ENCODE results near the gene POLA1. TPM values are rescaled to one million over a fixed set of nuclear protein-coding genes. Genes with fewer than 3 reads are reported as not detected.
"Not testable (repeated sequence)": the region's sequence is repeated elsewhere in the genome, so short reads cannot be mapped to it uniquely, and the experiment has no call there.

POLA1 gene
- total RNA-seq, result 7.7 TPM

- peak; percentile 98 for ATAC-seq
Measured at GRCh38 chrX:24693453-24694202, at the start of gene POLA1. TSS of gene POLA1 (plus strand) at chrX:24693918. CDS start at chrX:24693962, 44 bp downstream.

GRCh38 chrX:24646006-24646405, 47.7 kb upstream of the POLA1 start:
- ATAC-seq, result no peak

GRCh38 chrX:24646745-24647182, 47.0 kb upstream of the POLA1 start:
- peak; percentile 55 for ATAC-seq

GRCh38 chrX:24647257-24648058, 46.3 kb upstream of the POLA1 start, which contains the start of gene PCYT1B:
TSS of gene PCYT1B (minus strand) at chrX:24647347. CDS start at chrX:24647105, 242 bp downstream.
- peak; percentile 93 for ATAC-seq

GRCh38 chrX:24648495-24648894, 45.2 kb upstream of the POLA1 start:
- ATAC-seq, result no peak

- ATAC-seq, result no peak
Measured at GRCh38 chrX:24651783-24652182, 41.9 kb upstream of the POLA1 start.

- not testable (repeated sequence) for ATAC-seq
Measured at GRCh38 chrX:24655679-24656078, 38.0 kb upstream of the POLA1 start.

GRCh38 chrX:24657671-24658386, 35.9 kb upstream of the POLA1 start:
- no peak for ATAC-seq

GRCh38 chrX:24658421-24658820, 35.3 kb upstream of the POLA1 start:
- no peak for ATAC-seq

- no peak for ATAC-seq
Measured at GRCh38 chrX:24659106-24659505, 34.6 kb upstream of the POLA1 start.

GRCh38 chrX:24659646-24660045, 34.1 kb upstream of the POLA1 start:
- ATAC-seq, result peak; percentile 81

GRCh38 chrX:24661292-24661691, 32.4 kb upstream of the POLA1 start:
- ATAC-seq, result no peak

- ATAC-seq, result no peak
Measured at GRCh38 chrX:24662352-24662751, 31.4 kb upstream of the POLA1 start.

- no peak for ATAC-seq
Measured at GRCh38 chrX:24668111-24668510, 25.6 kb upstream of the POLA1 start.

GRCh38 chrX:24672701-24673190, 21.0 kb upstream of the POLA1 start:
- no peak for ATAC-seq

- no peak for ATAC-seq
Measured at GRCh38 chrX:24673424-24673823, 20.3 kb upstream of the POLA1 start.

GRCh38 chrX:24676403-24677024, 17.2 kb upstream of the POLA1 start:
- no peak for ATAC-seq

GRCh38 chrX:24682739-24683432, 10.8 kb upstream of the POLA1 start:
- ATAC-seq, result no peak

GRCh38 chrX:24684048-24684447, 9.7 kb upstream of the POLA1 start:
- ATAC-seq, result no peak

- ATAC-seq, result no peak
Measured at GRCh38 chrX:24692305-24692704, 1.4 kb upstream of the POLA1 start.

GRCh38 chrX:24694825-24695224, 1.1 kb downstream of the POLA1 start:
- no peak for ATAC-seq

GRCh38 chrX:24696294-24696693, 2.6 kb downstream of the POLA1 start:
- no peak for ATAC-seq
